ENCODE measurements around the gene PTBP2. TPM values are rescaled to one million over a fixed set of nuclear protein-coding genes. Genes with fewer than 3 reads are reported as not detected.

PTBP2 gene
- total RNA-seq, 4 donors from 2014 or later = 117 to 161 (median 121) TPM

DNA sequence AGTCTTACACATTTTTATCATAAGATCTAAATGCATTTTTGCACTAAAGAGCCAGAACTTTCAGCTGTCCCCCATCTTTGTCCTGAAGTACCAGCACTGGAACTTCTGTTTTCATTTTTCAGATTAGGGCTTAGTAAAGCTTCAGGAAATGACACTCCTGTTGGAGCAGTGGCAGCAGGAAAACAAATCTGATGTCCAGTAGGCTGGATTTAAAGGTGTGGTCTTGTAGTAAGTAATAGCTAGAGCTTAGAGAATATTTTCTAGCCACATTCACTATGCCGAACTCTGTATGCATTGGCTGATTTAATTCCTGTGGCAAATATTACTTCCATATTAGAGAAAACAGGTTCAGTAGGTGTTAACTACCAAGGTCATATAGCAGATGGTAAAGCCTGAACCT lies 103.6 kb downstream of the PTBP2 start:
- 83 to 100% methylated on average over 1 of the region's 1 CpG for WGBS, 2 donors (ENCODE audit: low coverage in 1 of 2)
- TF ChIP-seq POLR2A (IDR thresholded peaks at IDR 0.05) (no peak), EP300 (IDR thresholded peaks at IDR 0.05) (no peak), POLR2AphosphoS5 (IDR thresholded peaks at IDR 0.05) (no peak)
- TF ChIP-seq, protein P1, sequence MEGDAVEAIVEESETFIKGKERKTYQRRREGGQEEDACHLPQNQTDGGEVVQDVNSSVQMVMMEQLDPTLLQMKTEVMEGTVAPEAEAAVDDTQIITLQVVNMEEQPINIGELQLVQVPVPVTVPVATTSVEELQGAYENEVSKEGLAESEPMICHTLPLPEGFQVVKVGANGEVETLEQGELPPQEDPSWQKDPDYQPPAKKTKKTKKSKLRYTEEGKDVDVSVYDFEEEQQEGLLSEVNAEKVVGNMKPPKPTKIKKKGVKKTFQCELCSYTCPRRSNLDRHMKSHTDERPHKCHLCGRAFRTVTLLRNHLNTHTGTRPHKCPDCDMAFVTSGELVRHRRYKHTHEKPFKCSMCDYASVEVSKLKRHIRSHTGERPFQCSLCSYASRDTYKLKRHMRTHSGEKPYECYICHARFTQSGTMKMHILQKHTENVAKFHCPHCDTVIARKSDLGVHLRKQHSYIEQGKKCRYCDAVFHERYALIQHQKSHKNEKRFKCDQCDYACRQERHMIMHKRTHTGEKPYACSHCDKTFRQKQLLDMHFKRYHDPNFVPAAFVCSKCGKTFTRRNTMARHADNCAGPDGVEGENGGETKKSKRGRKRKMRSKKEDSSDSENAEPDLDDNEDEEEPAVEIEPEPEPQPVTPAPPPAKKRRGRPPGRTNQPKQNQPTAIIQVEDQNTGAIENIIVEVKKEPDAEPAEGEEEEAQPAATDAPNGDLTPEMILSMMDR (IDR thresholded peaks at IDR 0.05) = no peak
- peaks cover 0 to 4% (median 0%) of the 10 kb centered on the region in 3 donors for H3K4me1 ChIP-seq
- no peak for ATAC-seq
- H3K4me3 ChIP-seq = no peak overlapping the region
- H3K9me3 ChIP-seq = no peaks in the 10 kb centered on the region
- H3K27ac ChIP-seq = no peak overlapping the region
- H3K27me3 ChIP-seq = no peaks in the 10 kb centered on the region
- H3K36me3 ChIP-seq = no peaks in the 10 kb centered on the region

DNA sequence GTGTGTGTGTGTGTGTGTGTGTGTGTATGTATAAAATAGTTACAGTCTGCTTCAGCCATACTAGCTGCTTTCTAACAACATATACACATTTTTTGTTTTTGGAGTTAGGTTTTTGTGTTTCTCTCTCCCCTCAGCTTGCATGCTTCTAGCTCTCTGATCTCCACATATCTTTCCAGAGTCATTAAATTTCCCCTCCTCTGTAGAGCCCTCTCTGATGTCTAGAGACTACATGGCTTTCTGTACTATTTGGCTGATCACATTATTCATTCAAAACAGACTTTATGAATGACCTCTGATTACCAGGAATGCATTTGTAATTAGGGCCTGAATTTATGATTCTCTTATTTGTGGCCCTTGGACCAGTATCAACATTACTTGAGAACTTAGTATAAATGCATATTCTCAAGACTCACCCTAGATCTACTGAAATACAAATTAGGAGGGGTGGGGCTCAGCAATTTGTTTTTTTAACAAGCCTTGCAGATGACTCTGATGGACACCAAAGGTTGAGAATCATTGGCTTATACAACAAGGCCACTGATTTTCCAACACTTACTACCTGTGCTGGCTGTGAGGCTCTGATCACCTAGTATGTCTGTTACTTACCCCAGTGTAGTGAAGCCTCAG lies 104.5 kb downstream of the PTBP2 start:
- Histone ChIP-seq H3K4me3 (no peak overlapping the region), H3K4me1 (no peaks in the 10 kb centered on the region), H3K27ac (no peak overlapping the region), H3K9me3 (no peaks in the 10 kb centered on the region), H3K27me3 (no peaks in the 10 kb centered on the region), H3K36me3 (no peaks in the 10 kb centered on the region)
- no peak for ATAC-seq
- TF ChIP-seq EP300 (IDR thresholded peaks at IDR 0.05) (no peak), POLR2AphosphoS5 (IDR thresholded peaks at IDR 0.05) (no peak), POLR2A (IDR thresholded peaks at IDR 0.05) (no peak)
- TF ChIP-seq, protein P1 (IDR thresholded peaks at IDR 0.05) = no peak

DNA sequence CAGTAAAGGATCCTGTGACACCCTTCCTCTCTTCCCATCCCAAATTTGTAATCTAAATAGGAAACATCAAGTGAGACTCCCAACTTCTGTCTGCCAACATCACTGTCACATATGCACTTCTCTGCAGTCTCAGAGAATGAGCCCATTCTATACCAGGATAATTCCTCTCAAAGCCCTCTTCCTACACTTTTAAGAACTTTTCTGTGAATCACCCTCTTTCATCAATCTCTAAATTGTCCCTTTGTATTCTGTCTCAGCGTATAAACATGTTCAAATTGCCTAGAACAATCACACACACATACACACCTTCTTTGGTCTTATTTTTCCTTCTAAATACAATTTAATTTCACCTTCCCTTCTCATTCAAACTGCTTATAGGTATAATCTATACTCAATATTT lies 111.8 kb downstream of the PTBP2 start:
- 95 to 100% methylated on average over 1 of the region's 1 CpG for WGBS, 2 donors (ENCODE audit: low coverage in 1 of 2)
- no peaks in the 10 kb centered on the region for H3K9me3 ChIP-seq
- no peak overlapping the region for H3K4me3 ChIP-seq
- no peaks in the 10 kb centered on the region for H3K27me3 ChIP-seq
- TF ChIP-seq POLR2A (IDR thresholded peaks at IDR 0.05) = no peak
- TF ChIP-seq, protein P1 (IDR thresholded peaks at IDR 0.05) = no peak
- TF ChIP-seq EP300 (IDR thresholded peaks at IDR 0.05) = no peak
- TF ChIP-seq POLR2AphosphoS5 (IDR thresholded peaks at IDR 0.05) = no peak
- H3K36me3 ChIP-seq = no peaks in the 10 kb centered on the region
- no peak for ATAC-seq
- H3K4me1 ChIP-seq = peaks cover 0 to 13% (median 0%) of the 10 kb centered on the region in 3 donors
- no peak overlapping the region for H3K27ac ChIP-seq

DNA sequence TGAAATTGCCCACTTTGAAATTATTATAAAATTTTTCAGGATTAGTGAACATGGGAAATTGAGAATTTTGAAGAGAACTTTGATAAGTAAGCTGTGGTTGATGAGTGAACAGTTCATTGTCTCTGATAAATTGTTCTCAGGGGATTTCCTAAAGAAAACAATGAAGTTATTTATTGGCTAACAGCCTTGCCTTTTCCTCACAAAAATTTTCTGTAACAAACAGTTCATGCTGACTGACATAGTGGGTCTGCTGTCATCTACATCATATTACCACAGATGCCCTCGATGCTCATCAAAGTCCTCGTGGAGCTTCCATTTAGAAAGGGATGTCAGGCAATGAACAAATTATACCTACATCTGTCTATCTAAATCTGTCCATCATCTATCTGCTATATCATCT lies 113.4 kb downstream of the PTBP2 start:
- H3K4me1 ChIP-seq = peaks cover 0 to 13% (median 0%) of the 10 kb centered on the region in 3 donors
- TF ChIP-seq EP300 (IDR thresholded peaks at IDR 0.05) (no peak), POLR2A (IDR thresholded peaks at IDR 0.05) (no peak), POLR2AphosphoS5 (IDR thresholded peaks at IDR 0.05) (no peak)
- TF ChIP-seq, protein P1 (IDR thresholded peaks at IDR 0.05) = no peak
- no peaks in the 10 kb centered on the region for H3K27me3 ChIP-seq
- no peaks in the 10 kb centered on the region for H3K9me3 ChIP-seq
- 67 to 85% methylated on average over 2 of the region's 2 CpGs for WGBS, 2 donors (ENCODE audit: low coverage in 1 of 2)
- no peak for ATAC-seq
- H3K36me3 ChIP-seq = no peaks in the 10 kb centered on the region
- no peak overlapping the region for H3K4me3 ChIP-seq
- H3K27ac ChIP-seq = no peak overlapping the region

DNA sequence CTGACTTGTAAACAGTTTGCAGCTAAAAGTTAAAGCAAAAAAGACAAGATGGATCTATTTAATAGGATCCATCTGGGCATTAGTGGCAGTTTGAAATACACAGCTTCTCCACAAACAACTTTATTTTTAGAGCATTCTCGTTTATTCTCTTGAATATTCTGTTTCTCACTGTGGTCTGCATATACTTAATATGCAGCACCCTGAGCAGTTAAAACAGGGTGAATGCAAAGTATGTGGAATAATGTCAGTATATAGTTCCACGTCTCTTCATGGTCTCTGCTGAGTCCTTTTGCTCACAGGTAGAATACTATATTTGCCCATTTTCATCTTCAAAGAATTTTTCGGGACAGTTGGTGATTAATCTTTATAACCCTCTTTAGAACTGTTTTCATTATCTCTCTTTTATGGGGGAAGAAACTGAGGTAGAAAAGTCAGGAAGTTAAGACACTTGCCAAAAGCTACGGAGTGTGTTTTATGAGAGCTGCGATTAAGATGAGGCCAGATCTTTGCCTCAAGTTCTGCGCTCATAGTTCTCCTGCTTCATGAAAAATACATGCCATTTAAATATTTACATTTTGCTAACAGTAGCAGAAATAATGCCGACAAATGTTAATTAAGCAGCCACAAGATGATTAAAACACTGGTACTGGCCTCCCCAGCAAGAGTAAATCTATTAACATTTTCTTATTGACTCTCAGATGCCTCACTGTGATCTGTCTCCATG lies 115.6 kb downstream of the PTBP2 start:
- no peak for TF ChIP-seq POLR2A (IDR thresholded peaks at IDR 0.05)
- TF ChIP-seq EP300 (IDR thresholded peaks at IDR 0.05) = no peak
- no peak for TF ChIP-seq POLR2AphosphoS5 (IDR thresholded peaks at IDR 0.05)
- TF ChIP-seq, protein P1 (IDR thresholded peaks at IDR 0.05) = no peak
- Histone ChIP-seq H3K4me1 (peaks cover 0 to 13% (median 0%) of the 10 kb centered on the region in 3 donors), H3K36me3 (no peaks in the 10 kb centered on the region), H3K4me3 (no peak overlapping the region), H3K9me3 (no peaks in the 10 kb centered on the region), H3K27me3 (no peaks in the 10 kb centered on the region), H3K27ac (no peak overlapping the region)
- ATAC-seq = no peak
- 33 to 55% methylated on average over 7 of the region's 7 CpGs for WGBS, 2 donors (ENCODE audit: low coverage in 1 of 2)

All from gastroesophageal sphincter (tissue), 4 donors.